ENCODE results near the gene GPR15.

GRCh38 chr3:98532709-98533571 is 1.2 kb downstream of the GPR15 start:
- no peak for TF ChIP-seq CTCF (IDR thresholded peaks at IDR 0.05)
- no peak for TF ChIP-seq ZFX (IDR thresholded peaks at IDR 0.05; ENCODE audit: borderline replicate concordance)

All from 22Rv1 (cell line).